Measurements from ENCODE around the gene EHHADH.

DNA sequence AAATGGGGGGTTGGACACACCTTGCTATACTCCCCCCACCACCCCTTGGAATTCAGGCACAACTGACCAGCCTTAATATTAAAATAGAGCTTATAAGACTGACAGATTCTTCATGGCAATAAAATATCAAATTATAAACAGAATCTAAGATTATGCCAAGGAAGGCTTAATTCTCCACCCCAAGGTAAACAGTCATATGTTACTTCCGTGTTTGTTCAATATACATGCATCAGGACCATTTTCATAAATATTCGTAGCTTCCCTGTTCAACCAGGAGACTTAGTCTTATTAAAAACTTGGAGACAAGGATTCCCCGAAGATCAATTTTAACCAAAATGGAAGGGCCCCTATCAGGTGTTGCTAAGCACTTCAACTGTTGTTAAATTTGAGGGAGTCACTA, 13.3 kb upstream of the EHHADH start:
- TF ChIP-seq, protein P1, sequence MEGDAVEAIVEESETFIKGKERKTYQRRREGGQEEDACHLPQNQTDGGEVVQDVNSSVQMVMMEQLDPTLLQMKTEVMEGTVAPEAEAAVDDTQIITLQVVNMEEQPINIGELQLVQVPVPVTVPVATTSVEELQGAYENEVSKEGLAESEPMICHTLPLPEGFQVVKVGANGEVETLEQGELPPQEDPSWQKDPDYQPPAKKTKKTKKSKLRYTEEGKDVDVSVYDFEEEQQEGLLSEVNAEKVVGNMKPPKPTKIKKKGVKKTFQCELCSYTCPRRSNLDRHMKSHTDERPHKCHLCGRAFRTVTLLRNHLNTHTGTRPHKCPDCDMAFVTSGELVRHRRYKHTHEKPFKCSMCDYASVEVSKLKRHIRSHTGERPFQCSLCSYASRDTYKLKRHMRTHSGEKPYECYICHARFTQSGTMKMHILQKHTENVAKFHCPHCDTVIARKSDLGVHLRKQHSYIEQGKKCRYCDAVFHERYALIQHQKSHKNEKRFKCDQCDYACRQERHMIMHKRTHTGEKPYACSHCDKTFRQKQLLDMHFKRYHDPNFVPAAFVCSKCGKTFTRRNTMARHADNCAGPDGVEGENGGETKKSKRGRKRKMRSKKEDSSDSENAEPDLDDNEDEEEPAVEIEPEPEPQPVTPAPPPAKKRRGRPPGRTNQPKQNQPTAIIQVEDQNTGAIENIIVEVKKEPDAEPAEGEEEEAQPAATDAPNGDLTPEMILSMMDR (IDR thresholded peaks at IDR 0.05): no peak
- no peak for TF ChIP-seq POLR2A (IDR thresholded peaks at IDR 0.05)

Measured in uterus (tissue), 2 donors.